Stimulated activated effector memory CD8-positive, alpha-beta T cell treated with anti-CD3 and anti-CD28 coated beads, Interleukin-12 subunit alpha, Interleukin-12 subunit beta, amount 100 ng/mL, for 72 hours (primary cell): ENCODE measurements around the gene MRPL21.
"Not testable (repeated sequence)": the region's sequence is repeated elsewhere in the genome, so short reads cannot be mapped to it uniquely, and the experiment has no call there.

ENCODE experiments used
- ATAC-seq: fragments of 150-1000 bp; cut with Tn5 transposase; 2 replicates; pipeline ENCODE4 v1.10.0; 2021
- DNase-seq, 2 donors: peaks; one replicate each; pipeline ENCODE4 v3.0.0; 2021 to 2022; ENCODE audit warnings: low spot score in 2 of 2
- H3K27ac Mint-ChIP-seq: one replicate; pipeline ENCODE4 v1.8.0; 2022; ENCODE audit warnings: mild to moderate bottlenecking, mixed read lengths
- H3K36me3 Mint-ChIP-seq: one replicate; pipeline ENCODE4 v1.8.0; 2022; ENCODE audit warnings: mild to moderate bottlenecking, mixed read lengths
- H3K4me1 Mint-ChIP-seq: one replicate; pipeline ENCODE4 v1.8.0; 2022; ENCODE audit warnings: mixed read lengths
- H3K4me3 Mint-ChIP-seq: one replicate; pipeline ENCODE4 v1.8.0; 2022; ENCODE audit warnings: mild to moderate bottlenecking, mixed read lengths
- H3K9me3 Mint-ChIP-seq: one replicate; pipeline ENCODE4 v1.8.0; 2022; ENCODE audit warnings: mixed read lengths

Gene MRPL21

GRCh38 chr11:68868221-68868835 is 35.3 kb downstream of the MRPL21 start:
- Mint-ChIP-seq H3K4me1 (peaks cover 13% of the 10 kb centered on the region), H3K27ac (no peak overlapping the region), H3K36me3 (no peaks in the 10 kb centered on the region), H3K9me3 (no peaks in the 10 kb centered on the region), H3K4me3 (no peak overlapping the region)
- no peak for ATAC-seq
- DNase-seq: no peak

GRCh38 chr11:68867066-68867465 is 36.6 kb downstream of the MRPL21 start:
- Mint-ChIP-seq H3K9me3 (no peaks in the 10 kb centered on the region), H3K36me3 (no peaks in the 10 kb centered on the region), H3K27ac (no peak overlapping the region), H3K4me3 (no peak overlapping the region), H3K4me1 (peaks cover 13% of the 10 kb centered on the region)
- DNase-seq (no peak), ATAC-seq (no peak)

- Mint-ChIP-seq H3K4me3 (no peak overlapping the region), H3K9me3 (no peaks in the 10 kb centered on the region), H3K27ac (no peak overlapping the region), H3K36me3 (no peaks in the 10 kb centered on the region), H3K4me1 (peaks cover 12% of the 10 kb centered on the region)
- DNase-seq: no peak
- ATAC-seq: no peak
Measured at GRCh38 chr11:68865241-68865640, 38.4 kb downstream of the MRPL21 start.

- H3K4me3 Mint-ChIP-seq: no peak overlapping the region
- no peak for ATAC-seq
- H3K4me1 Mint-ChIP-seq: no peaks in the 10 kb centered on the region
Measured at GRCh38 chr11:68863553-68864265, 39.9 kb downstream of the MRPL21 start.

GRCh38 chr11:68862421-68862820 is 41.2 kb downstream of the MRPL21 start:
- H3K4me1 Mint-ChIP-seq: no peaks in the 10 kb centered on the region
- H3K9me3 Mint-ChIP-seq: no peaks in the 10 kb centered on the region
- ATAC-seq (no peak), DNase-seq (no peak)
- no peak overlapping the region for H3K4me3 Mint-ChIP-seq
- no peak overlapping the region for H3K27ac Mint-ChIP-seq
- no peaks in the 10 kb centered on the region for H3K36me3 Mint-ChIP-seq

More at GRCh38 chr11:68863553-68864265, 39.9 kb downstream of the MRPL21 start:
- H3K36me3 Mint-ChIP-seq: no peaks in the 10 kb centered on the region
- DNase-seq: no peak
- no peak overlapping the region for H3K27ac Mint-ChIP-seq
- H3K9me3 Mint-ChIP-seq: no peaks in the 10 kb centered on the region

GRCh38 chr11:68859123-68859522 is 44.5 kb downstream of the MRPL21 start:
- Mint-ChIP-seq H3K9me3 (no peaks in the 10 kb centered on the region), H3K4me3 (no peak overlapping the region), H3K4me1 (no peaks in the 10 kb centered on the region), H3K27ac (no peak overlapping the region), H3K36me3 (no peaks in the 10 kb centered on the region)
- DNase-seq: no peak
- no peak for ATAC-seq

- H3K36me3 Mint-ChIP-seq: no peaks in the 10 kb centered on the region
- no peak for DNase-seq
- no peak overlapping the region for H3K4me3 Mint-ChIP-seq
- no peak overlapping the region for H3K27ac Mint-ChIP-seq
- no peaks in the 10 kb centered on the region for H3K9me3 Mint-ChIP-seq
- no peaks in the 10 kb centered on the region for H3K4me1 Mint-ChIP-seq
- no peak for ATAC-seq
Measured at GRCh38 chr11:68857037-68857586, 46.5 kb downstream of the MRPL21 start.

GRCh38 chr11:68856425-68857030 is 47.1 kb downstream of the MRPL21 start:
- not testable (repeated sequence) for ATAC-seq, H3K36me3 Mint-ChIP-seq, H3K9me3 Mint-ChIP-seq, DNase-seq, H3K4me3 Mint-ChIP-seq, H3K27ac Mint-ChIP-seq, H3K4me1 Mint-ChIP-seq

- no peak for DNase-seq
- Mint-ChIP-seq H3K36me3 (no peaks in the 10 kb centered on the region), H3K4me1 (no peaks in the 10 kb centered on the region), H3K27ac (no peak overlapping the region), H3K4me3 (peak overlapping the region; percentile 47), H3K9me3 (no peaks in the 10 kb centered on the region)
- peak; percentile 54 for ATAC-seq
Measured at GRCh38 chr11:68855205-68855981, 48.2 kb downstream of the MRPL21 start.

GRCh38 chr11:68854273-68854958 is 49.2 kb downstream of the MRPL21 start:
- Mint-ChIP-seq H3K4me3 (peak overlapping the region; percentile 47), H3K9me3 (no peaks in the 10 kb centered on the region), H3K36me3 (no peaks in the 10 kb centered on the region), H3K27ac (no peak overlapping the region), H3K4me1 (no peaks in the 10 kb centered on the region)
- no peak for ATAC-seq
- no peak for DNase-seq

- ATAC-seq (no peak), DNase-seq (no peak)
- Mint-ChIP-seq H3K27ac (no peak overlapping the region), H3K4me3 (no peak overlapping the region), H3K36me3 (no peaks in the 10 kb centered on the region), H3K9me3 (no peaks in the 10 kb centered on the region), H3K4me1 (no peaks in the 10 kb centered on the region)
Measured at GRCh38 chr11:68852628-68853027, 51.0 kb downstream of the MRPL21 start.

- DNase-seq: no peak
- no peak overlapping the region for H3K4me3 Mint-ChIP-seq
- no peaks in the 10 kb centered on the region for H3K36me3 Mint-ChIP-seq
- no peak for ATAC-seq
- no peak overlapping the region for H3K27ac Mint-ChIP-seq
- H3K4me1 Mint-ChIP-seq: peaks cover 9% of the 10 kb centered on the region
- no peaks in the 10 kb centered on the region for H3K9me3 Mint-ChIP-seq
Measured at GRCh38 chr11:68848429-68848828, 55.2 kb downstream of the MRPL21 start.

- DNase-seq: no peak
- Mint-ChIP-seq H3K36me3 (peaks cover 5% of the 10 kb centered on the region), H3K27ac (no peak overlapping the region), H3K4me3 (no peak overlapping the region), H3K4me1 (peaks cover 18% of the 10 kb centered on the region), H3K9me3 (no peaks in the 10 kb centered on the region)
- no peak for ATAC-seq
Measured at GRCh38 chr11:68847395-68847794, 56.2 kb downstream of the MRPL21 start.

- Mint-ChIP-seq H3K4me3 (no peak overlapping the region), H3K9me3 (no peaks in the 10 kb centered on the region), H3K27ac (no peak overlapping the region), H3K4me1 (peaks cover 18% of the 10 kb centered on the region), H3K36me3 (peaks cover 5% of the 10 kb centered on the region)
- ATAC-seq (no peak), DNase-seq (no peak)
Measured at GRCh38 chr11:68845351-68846002, 58.2 kb downstream of the MRPL21 start.
